ENCODE results near the gene PRKCB.

PRKCB gene

GRCh38 chr16:23858542-23858941 is 22.8 kb downstream of the PRKCB start:
- H3K27me3 ChIP-seq, result no peaks in the 10 kb centered on the region
- no peaks in the 10 kb centered on the region for H3K36me3 ChIP-seq
- H3K4me1 ChIP-seq (ENCODE audit: control insufficient read depth in 1 of 2, insufficient read depth in 1 of 2, low read depth in 1 of 2, low read length in 1 of 2), result peaks cover 98 to 100% of the 10 kb centered on the region in 2 experiments
- TF ChIP-seq CTCF (IDR thresholded peaks at IDR 0.05), result no peak
- H3K9me3 ChIP-seq, result no peaks in the 10 kb centered on the region
- peak overlapping the region; percentile 92 for H3K27ac ChIP-seq
- H3K4me3 ChIP-seq (ENCODE audit: low read depth in 1 of 2, low read length in 1 of 2), result peak overlapping the region; percentile 36 to 51

- no peaks in the 10 kb centered on the region for H3K36me3 ChIP-seq
- peaks cover 98 to 100% of the 10 kb centered on the region in 2 experiments for H3K4me1 ChIP-seq (ENCODE audit: control insufficient read depth in 1 of 2, insufficient read depth in 1 of 2, low read depth in 1 of 2, low read length in 1 of 2)
- H3K27ac ChIP-seq, result peak overlapping the region; percentile 92
- H3K9me3 ChIP-seq, result no peaks in the 10 kb centered on the region
- H3K27me3 ChIP-seq, result no peaks in the 10 kb centered on the region
- no peak for TF ChIP-seq CTCF (IDR thresholded peaks at IDR 0.05)
- peak overlapping the region; percentile 36 to 51 for H3K4me3 ChIP-seq (ENCODE audit: low read depth in 1 of 2, low read length in 1 of 2)
Observed at GRCh38 chr16:23859713-23860269, 24.0 kb downstream of the PRKCB start.

GRCh38 chr16:23861874-23862273 is 26.1 kb downstream of the PRKCB start:
- Histone ChIP-seq H3K4me1 (ENCODE audit: control insufficient read depth in 1 of 2, insufficient read depth in 1 of 2, low read depth in 1 of 2, low read length in 1 of 2) (peaks cover 97 to 99% of the 10 kb centered on the region in 2 experiments), H3K4me3 (ENCODE audit: low read depth in 1 of 2, low read length in 1 of 2) (no peak overlapping the region), H3K9me3 (no peaks in the 10 kb centered on the region), H3K27me3 (no peaks in the 10 kb centered on the region), H3K36me3 (no peaks in the 10 kb centered on the region), H3K27ac (peak overlapping the region; percentile 92)
- no peak for TF ChIP-seq CTCF (IDR thresholded peaks at IDR 0.05)

- peak overlapping the region; percentile 92 for H3K27ac ChIP-seq
- no peaks in the 10 kb centered on the region for H3K9me3 ChIP-seq
- H3K4me1 ChIP-seq (ENCODE audit: control insufficient read depth in 1 of 2, insufficient read depth in 1 of 2, low read depth in 1 of 2, low read length in 1 of 2), result peaks cover 96 to 99% of the 10 kb centered on the region in 2 experiments
- no peak for TF ChIP-seq CTCF (IDR thresholded peaks at IDR 0.05)
- no peaks in the 10 kb centered on the region for H3K27me3 ChIP-seq
- no peak overlapping the region for H3K4me3 ChIP-seq (ENCODE audit: low read depth in 1 of 2, low read length in 1 of 2)
- H3K36me3 ChIP-seq, result no peaks in the 10 kb centered on the region
Observed at GRCh38 chr16:23862556-23862955, 26.8 kb downstream of the PRKCB start.

GRCh38 chr16:23863511-23864422 is 28.0 kb downstream of the PRKCB start:
- H3K4me3 ChIP-seq (ENCODE audit: low read depth in 1 of 2, low read length in 1 of 2), result peak overlapping the region; percentile 45 to 50
- H3K36me3 ChIP-seq, result no peaks in the 10 kb centered on the region
- H3K9me3 ChIP-seq, result no peaks in the 10 kb centered on the region
- no peaks in the 10 kb centered on the region for H3K27me3 ChIP-seq
- peaks cover 96 to 99% of the 10 kb centered on the region in 2 experiments for H3K4me1 ChIP-seq (ENCODE audit: control insufficient read depth in 1 of 2, insufficient read depth in 1 of 2, low read depth in 1 of 2, low read length in 1 of 2)
- H3K27ac ChIP-seq, result peak overlapping the region; percentile 92
- TF ChIP-seq CTCF (IDR thresholded peaks at IDR 0.05), result no peak

All from neutrophil (primary cell).